ENCODE data around the gene RPL21. TPM values are rescaled to one million over a fixed set of nuclear protein-coding genes. Genes with fewer than 3 reads are reported as not detected.

RPL21 gene
- total RNA-seq, 1 experiment from 2014 or later, result 1,010 TPM

DNA sequence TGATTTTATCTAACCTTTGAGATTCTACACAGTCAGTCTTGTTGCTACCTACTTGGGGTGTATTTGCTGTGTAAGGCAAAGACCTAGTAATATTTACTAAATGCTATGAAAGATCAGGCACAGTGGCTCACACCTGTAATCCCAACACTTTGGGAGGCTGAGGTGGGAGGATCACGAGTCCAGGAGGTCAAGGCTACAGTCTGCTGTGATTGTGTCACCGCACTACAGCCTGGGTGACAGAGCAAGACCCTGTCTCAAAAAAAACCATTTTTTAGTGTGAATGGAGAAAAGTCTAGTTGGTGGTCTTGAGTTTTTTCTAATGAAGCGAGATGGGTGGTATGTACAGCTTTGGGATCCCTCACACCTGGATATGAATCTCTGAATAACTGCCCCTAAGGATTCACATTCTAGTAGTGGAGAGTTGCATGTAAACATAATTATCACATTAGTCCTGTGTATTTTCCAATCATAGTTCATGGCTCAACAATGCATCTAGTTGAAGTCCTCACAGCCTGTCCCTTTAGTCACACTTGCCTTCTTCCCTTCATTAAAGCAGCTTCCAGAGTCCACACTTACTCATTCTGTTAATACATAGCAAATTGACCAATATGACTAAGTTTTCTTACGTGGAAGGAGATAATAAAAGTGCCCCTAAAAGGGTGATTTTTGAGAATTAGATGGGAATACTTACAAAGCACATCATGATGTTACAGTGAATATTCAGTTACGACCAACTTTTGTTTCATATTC, 7.5 kb downstream of the RPL21 start:
- DNase-seq (ENCODE audit: low read depth), result no peak

DNA sequence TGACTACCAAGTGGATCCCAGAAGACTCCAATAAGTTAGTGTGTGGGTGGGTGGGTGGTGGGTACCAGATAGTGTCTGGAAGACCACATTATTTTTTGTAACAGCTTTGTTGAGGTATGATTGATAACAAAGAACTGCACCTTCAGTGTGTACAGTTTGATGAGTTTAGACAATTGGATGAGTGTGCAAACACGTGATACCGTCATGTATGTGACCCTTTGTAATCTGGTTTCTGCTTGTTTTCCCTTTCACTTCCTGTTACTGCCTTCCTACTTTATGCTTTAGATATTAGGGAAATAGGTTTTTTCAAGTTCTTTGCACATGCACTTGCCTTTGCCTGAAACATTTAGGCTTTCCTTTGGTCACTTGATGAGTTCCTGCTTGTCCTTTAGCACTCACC, 8.5 kb downstream of the RPL21 start:
- DNase-seq (ENCODE audit: low read depth), result no peak

DNA sequence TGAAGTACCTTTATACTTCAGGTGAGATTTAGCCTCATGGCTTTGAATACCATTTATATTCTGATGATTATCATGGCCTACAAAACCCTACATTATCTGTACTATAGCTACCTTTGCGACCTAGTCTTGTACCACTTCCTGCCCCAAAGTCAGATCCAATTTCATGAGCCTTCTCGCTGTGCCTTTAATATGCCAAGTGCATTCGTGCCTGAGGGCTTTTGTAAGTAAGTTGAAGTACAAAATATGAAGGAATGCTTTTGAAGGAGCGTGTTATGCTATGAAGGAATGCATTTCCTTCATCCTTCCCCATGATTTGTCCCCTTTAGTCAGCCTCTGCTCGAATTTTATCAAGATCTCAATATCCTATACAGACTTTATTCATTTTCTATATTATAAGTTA, 10.0 kb downstream of the RPL21 start:
- DNase-seq (ENCODE audit: low read depth), result no peak

DNA sequence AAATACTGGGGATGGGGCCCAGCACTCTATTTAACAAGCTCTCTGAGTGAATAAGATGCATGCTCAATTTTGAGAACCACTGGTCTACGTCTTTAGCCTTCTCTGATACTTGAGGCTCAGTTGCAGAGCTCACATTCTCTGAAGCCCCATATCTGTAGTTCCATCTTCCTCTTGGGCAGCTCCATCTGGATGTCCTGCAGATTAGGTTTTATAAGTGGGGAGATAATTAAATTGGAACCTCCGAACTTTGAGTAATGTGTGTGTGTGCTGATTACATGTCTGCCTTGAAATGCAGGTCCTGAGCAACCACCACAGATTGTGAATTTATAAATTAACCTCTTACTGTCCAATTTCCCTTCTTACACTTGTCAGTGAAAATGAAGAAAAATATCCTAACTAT, 12.1 kb downstream of the RPL21 start:
- DNase-seq (ENCODE audit: low read depth), result no peak

DNA sequence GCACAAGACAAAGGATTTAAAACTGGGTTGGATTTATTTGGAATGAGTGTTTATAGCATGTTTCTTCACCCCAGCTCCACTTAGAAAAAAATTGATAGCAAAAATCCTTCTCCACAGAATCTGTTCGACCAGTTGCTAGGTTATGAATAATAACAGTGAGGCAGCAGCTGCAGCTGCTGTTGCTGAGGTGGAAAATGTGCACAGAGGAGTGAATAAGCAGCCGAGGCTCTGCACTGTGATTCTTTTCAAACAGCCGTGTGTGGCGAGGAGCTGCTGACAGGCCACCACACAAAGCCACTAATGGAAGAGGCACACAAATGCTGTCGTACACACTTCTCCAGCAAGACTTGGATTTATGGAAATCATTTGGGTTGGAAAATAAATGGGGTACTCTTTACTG, 12.8 kb downstream of the RPL21 start:
- DNase-seq (ENCODE audit: low read depth), result no peak

DNA sequence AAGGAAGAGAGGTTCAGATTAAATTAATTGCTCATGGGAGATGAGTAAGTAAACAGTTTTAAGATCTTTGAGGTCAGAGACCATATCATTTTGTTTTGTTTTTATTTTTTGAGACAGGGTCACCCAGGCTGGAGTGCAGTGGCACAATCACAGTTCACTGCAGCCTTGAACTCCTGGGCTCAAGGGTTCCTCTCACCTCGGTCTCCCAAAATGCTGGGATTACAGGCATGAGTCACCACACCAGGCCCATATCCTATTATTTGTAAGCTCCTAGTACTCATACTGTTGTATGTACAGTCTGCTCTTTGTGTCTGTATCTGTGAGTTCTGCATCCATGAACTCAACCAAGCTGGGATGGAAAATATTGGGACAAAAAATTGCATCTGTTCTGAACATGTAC, 13.3 kb downstream of the RPL21 start:
- DNase-seq (ENCODE audit: low read depth), result no peak

DNA sequence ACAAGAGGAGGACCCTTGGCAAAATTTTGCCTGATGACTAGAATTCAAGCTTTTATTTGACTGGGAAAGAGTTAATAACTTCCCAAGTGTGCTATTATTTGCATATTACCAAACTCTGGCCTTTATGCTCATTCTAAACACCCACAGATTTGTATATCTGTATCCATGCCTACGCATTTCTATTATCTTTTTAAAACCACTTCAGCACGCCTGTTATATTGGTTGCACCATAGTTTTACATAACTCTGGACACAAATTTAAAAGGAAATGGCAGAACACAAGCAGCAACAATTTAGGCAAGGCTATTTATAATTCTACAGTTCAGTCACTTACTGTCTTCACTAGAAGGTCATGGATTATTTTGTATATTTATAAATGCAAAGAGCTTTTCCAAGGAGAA, 15.6 kb downstream of the RPL21 start:
- DNase-seq (ENCODE audit: low read depth), result no peak

DNA sequence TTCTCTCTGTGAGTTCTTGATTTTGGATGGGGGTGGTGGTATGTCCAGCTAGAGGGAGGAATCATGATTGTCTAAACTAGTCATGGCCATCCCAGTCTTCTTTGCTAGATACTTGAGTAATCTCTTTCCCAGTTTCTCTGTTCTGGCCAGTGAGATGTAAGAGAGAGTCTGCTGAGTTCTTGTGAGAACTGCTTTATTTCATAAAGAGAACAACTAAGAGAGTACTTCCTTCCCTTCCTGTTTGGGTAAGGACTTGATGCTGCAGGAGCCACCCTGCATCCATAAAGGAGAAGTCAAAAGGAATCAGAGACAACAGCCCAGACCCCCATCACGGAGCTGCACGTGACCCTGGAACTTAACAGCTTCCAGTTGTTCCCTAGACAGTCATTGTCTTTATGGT, 16.2 kb downstream of the RPL21 start:
- DNase-seq (ENCODE audit: low read depth), result no peak

DNA sequence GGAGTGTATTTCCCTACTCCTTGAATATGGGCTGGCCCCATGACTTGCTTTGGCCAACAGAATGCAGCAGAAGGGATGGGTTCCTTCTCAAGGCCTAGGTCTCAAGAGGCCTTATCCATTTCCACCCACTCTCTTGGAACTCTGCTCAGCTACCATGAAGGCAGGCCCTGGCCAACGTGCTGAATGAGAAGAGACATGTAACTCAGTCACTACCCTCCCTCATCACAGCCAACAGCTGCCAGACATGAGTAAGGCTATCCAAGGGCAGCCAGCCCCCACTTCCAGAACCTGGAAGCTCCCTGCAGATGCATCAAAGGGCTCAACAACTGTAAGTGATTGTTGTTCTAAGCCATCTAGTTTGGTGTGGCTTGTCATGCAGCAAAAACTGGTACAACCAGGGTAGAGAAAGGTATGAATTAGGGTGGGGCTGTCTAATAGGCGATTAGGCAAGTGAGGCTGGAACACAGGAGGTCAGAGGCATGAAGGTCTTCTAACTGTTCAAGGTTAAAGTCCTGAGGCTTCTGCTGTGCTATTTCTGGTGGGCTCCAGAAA, 17.8 kb downstream of the RPL21 start:
- no peak for DNase-seq (ENCODE audit: low read depth)

DNA sequence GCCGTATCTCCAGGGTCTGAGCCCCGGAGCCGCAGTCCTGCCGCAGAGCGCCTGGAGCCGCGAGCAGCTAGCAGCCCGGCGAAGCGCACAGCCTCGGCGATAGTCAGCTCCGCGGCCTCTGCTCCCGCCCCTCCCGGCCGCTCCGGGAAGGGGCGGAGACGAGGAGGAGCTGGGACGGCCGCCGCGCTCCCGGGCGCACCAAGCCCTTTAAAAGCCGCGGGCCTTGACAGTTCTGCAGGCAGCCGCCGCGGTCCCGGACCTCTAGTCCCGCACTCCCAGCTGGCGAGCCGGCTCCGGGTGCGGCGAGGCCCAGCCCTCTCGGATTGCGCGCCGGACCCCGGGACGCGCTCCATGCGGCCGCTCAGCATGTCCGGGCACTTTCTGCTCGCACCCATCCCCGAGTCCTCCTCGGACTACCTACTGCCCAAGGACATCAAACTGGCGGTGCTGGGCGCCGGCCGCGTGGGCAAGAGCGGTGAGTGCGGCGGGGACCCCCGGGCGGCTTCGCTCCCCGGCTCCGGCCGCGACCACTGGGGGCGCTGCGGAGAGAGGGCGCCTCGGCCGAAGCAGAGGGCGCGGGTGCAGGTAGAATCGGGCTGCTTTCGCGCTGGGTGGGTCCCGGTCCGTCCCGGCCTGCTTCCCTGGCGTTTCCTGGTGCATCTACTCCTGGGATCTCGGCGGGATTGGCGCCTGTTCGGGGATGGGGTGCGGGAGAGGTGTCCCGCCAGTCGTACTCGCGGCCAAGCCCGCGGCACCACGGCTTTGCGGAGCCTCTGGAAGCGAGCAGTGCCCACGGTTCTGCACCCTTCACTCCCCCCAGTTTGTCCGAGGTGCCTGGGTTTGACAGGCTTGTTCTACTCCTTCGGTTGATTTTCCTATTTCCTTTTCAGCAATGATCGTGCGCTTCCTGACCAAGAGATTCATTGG, 19.5 kb downstream of the RPL21 start, which contains the start of gene RASL11A:
TSS of gene RASL11A (plus strand) at position 237 of the 927 bp plus-strand sequence. CDS start at position 352, 115 bp downstream.
- peak; percentile 76 for DNase-seq (ENCODE audit: low read depth)

DNA sequence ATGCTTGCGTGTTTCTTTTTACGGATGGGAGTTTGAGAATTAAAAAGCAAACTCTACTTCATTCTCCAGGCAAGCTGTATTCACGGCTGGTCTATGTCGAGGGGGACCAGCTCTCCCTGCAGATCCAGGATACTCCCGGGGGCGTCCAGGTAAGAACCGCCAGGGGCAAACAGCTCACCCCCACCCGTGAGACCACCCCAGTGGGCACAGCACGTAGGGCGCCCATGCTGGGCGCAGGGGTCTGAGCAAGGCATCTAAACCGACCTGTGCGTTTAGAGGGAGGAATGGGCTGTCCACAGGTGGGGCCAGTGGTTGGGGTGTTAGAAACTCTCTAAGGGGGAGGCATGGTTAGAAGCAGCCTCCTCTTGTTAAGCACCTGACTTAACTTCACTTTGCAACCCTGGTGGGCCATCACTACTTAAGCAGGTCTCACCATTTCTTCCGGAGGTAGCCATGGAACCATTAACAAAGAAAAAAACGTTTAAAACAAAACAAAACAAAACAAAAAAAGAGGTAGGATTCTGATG, 20.3 kb downstream of the RPL21 start:
- no peak for DNase-seq (ENCODE audit: low read depth)

DNA sequence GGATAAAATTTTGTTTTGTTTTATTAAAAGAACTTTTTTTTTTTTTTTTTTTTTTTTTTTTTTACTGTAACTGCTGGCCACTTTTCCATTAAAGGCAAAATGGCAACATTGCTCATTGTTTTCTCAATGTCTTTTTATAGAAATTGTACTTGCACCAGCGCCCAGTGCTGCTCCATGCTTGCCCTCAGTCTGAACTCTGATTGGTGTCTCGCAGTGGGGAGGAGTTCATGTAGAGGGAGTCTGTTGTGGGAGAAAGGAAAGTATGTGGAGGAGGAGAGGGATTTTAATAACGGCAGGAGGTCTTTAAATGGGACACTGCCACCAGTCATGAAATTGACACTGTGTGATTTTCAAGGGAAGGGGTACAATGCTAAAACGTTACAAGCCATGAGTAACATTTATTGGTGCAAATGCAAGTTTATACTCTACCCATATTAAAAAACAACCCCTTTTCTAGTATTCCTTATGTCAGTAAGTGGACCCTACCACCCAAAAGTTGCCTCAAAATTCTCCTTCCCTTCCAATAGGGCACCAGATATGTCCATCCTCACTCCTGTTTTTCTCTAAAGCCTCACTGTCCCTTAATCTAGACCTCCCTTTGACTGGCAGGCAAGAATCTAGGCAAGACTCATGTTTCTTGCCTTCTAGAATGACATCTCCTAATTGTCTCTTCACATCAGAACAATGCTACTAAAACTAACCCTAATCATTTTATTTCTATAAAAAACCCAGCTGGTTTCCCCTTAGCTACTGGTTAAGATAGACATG, 22.5 kb downstream of the RPL21 start:
- peak; percentile 34 for DNase-seq (ENCODE audit: low read depth)

DNA sequence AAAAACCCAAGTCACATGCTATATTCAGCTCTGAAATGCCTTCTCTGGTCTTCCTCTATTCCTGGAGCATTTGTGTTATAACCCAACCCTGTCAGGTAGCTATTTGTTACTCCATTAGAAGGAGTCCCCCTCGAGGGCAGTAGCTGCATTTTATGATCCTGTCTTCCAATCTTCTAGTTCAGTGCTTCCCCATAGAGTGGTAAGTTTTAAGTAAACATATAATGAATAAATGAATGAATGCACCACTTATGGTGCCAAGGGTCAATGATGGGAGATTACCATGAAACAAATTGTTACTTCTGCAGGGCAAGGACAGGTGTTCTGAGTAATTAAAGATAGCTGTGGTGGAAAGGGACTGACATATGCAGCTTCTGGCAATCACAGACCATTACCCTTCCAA, 23.3 kb downstream of the RPL21 start:
- DNase-seq (ENCODE audit: low read depth), result no peak

DNA sequence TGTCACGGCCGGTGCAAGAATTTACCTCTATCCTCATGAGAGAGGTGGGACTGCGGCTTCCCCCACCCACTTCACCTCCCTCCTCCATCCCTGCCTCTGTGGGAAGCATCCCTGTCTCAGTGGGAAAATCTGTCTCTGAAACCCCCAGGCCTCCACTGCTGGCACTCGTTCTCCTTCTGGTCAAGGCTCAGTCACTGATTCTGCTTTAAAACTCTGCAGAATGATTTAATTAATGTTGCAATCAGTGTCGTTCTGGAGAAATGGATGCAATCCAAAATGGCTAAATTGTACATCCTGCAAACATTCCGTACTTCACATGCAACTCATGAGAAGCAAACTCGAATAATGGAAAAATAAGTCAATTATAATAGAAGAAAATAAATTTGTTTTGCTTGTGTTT, 24.8 kb downstream of the RPL21 start:
- DNase-seq (ENCODE audit: low read depth), result no peak

DNA sequence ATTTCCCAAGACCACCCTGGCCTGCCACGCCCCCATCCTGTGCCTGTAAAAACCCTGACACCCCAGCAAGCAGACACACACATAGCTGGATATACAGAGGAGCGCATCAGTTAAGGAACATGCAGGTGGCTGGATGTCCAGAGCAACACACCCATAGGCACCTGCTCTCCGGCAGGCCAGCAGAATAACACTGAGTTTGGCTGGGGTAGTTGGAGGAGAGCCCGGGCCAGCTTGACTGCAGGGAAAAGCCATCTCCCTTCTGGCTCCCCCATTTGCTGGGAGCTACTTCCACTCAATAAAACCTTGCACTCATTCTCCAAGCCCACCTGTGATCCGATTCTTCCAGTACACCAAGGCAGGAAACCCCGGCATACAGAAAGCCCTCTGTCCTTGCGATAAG, 28.1 kb downstream of the RPL21 start:
- DNase-seq (ENCODE audit: low read depth), result no peak

DNA sequence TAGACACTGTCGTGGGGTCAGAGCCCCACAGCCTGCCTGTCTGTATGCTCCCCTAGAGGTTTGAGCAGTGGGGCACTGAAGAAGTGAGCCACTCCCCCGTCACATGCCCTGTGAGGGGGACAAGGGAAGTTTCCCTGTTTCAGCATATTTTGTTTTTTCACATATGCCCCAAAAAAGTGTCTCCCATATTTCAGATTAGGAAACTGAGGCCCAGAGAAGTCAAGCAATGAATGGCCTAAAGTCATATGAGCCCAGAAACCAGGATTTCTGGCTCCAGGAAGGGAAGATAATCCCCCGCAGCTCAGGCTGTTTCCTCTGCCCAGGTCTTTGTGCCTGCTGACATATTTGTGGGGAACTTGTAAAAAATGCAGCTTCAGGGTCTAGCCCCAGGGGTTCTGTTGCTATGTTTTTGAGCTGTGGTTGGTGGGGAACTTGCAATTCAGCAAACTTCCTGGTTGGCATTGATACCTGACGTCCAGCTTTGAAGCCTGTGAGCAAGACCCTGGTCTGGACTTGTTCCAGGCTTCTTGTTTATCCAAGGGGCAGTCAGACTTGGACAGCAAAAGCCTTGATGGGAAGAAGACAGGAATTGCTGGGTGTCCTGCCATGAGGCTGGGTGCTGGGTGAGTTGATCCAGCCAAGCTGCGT, 28.8 kb downstream of the RPL21 start:
- DNase-seq (ENCODE audit: low read depth), result peak; percentile 31

DNA sequence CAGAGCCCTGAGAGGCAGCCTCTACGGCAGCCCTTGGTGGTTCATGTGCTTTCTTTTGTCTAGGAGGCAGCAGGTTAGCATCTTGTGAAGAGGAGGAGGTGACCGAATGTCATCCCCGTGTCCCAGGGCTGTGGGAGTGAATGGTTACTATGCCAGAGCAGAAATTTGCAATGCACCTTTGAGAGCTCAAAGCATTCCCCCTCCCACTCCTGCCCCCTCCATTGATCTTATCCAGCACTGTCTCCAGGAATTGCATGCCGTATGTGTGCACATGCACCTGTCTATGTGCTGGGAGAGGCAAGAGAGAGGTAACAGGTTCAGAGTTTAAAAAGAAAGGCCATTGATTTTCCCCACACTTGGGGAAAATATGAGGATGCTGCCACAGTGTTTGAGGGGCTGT, 29.5 kb downstream of the RPL21 start:
- no peak for DNase-seq (ENCODE audit: low read depth)

DNA sequence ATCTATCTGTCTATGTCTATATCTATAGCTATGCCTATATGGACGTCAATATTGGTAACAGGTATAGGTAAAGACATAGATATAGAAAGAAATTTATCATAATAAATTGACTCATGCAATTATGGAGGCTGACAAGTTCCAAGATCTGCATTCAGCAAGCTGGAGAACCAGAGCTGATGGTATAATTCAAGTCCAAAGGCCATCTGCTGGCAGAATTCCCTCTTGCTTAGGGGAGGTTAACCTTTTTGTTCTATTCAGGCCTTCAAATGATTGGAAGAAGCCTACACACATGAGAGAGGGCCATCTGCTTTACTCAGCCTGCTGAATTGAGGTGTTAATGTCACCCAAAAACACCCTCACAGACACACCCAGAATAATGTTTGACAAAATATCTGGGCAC, 30.1 kb downstream of the RPL21 start:
- no peak for DNase-seq (ENCODE audit: low read depth)

DNA sequence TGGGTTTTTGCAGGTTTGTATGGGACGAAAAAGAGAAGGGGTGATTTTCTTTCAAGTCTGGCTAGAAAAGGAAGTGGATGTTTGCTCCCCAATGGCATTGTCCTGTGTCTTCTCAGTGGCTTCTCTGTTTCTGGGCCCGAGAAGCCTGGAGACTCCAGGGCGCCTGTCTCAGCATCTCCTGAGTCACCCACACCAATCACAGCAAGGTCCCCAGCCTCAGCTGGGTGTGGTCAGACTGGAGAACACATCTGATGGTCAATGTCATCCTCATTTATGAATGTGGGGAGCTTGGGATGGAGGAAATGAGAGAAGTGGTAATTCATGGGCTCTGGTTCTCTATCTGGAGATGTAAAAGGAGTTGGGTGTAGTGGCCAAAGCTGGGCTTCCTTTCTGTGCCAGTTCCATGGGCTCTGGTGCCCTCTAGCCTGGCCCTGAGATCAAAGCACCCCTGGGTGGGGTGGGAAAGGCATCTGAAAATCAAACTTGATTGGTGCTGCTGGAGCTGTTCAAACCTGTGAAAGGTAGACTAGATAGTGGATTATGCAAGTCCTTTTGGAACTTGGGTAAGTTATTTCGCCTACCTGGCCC, 32.6 kb downstream of the RPL21 start:
- peak; percentile 32 for DNase-seq (ENCODE audit: low read depth)

DNA sequence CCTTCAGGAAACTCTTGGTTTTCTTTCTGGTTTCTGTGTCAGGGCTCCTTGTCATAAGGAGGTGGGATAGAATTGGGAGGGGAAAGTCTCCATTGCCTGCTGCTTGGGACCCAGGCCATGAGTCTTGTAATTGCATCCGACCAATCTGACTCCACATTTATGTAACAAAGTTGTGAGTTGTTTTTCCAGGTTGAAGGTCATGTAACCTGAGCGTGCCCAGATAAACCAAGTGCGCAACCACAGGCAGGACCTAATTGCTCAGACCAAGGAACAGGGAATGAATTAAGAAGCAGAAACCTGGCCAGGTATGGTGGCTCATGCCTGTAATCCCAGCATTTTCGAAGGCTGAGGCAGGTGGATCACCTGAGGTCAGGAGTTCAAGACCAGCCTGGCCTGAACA, 37.0 kb downstream of the RPL21 start:
- no peak for DNase-seq (ENCODE audit: low read depth)

Data from RPMI7951 (cell line).